Urinary bladder (tissue), 4 donors: ENCODE data around the gene NGFR. TPM values are rescaled to one million over a fixed set of nuclear protein-coding genes. Genes with fewer than 3 reads are reported as not detected.

ENCODE experiments used
- DNase-seq: peaks from one replicate; pipeline ENCODE4 v3.0.0-alpha.2; 2015; ENCODE audit errors: extremely low spot score
- H3K27ac ChIP-seq: one replicate; pipeline ENCODE4 v1.5.1; 2013; ENCODE audit warnings: low read depth, mild to moderate bottlenecking, moderate library complexity
- H3K36me3 ChIP-seq: one replicate; pipeline ENCODE4 v1.6.1; 2013; ENCODE audit warnings: mild to moderate bottlenecking, moderate library complexity; ENCODE audit not compliant: insufficient read depth
- H3K4me1 ChIP-seq: one replicate; pipeline ENCODE4 v1.6.1; 2013; ENCODE audit warnings: mild to moderate bottlenecking, moderate library complexity; ENCODE audit not compliant: insufficient read depth
- H3K4me3 ChIP-seq: one replicate; pipeline ENCODE4 v1.5.1; 2013; ENCODE audit warnings: low read depth, low read length
- WGBS: extraction: QIAGEN DNeasy Blood & Tissue Kit; methylation state at CpG from one replicate; pipeline ENCODE4 v1.1.7; 2013; 5-methylcytosine and 5-hydroxymethylcytosine counted together
- polyA plus RNA-seq: library from polyadenylated mRNA; stranded (reverse); fragments of 200-250 nt; gene quantifications from one replicate; pipeline ENCODE4 v1.2.3, GENCODE V29; 2013
- total RNA-seq: library from RNA; depleted of rRNA; stranded (reverse); fragments of >200 nt; gene quantifications from one replicate; pipeline ENCODE4 v1.2.3, GENCODE V29; 2014
- donor health status: healthy with polysubstance abuse.
- donor health status: healthy.

The NGFR gene
- total and polyA plus RNA-seq, 2 donors, result 11.7 to 18.4 TPM

DNA sequence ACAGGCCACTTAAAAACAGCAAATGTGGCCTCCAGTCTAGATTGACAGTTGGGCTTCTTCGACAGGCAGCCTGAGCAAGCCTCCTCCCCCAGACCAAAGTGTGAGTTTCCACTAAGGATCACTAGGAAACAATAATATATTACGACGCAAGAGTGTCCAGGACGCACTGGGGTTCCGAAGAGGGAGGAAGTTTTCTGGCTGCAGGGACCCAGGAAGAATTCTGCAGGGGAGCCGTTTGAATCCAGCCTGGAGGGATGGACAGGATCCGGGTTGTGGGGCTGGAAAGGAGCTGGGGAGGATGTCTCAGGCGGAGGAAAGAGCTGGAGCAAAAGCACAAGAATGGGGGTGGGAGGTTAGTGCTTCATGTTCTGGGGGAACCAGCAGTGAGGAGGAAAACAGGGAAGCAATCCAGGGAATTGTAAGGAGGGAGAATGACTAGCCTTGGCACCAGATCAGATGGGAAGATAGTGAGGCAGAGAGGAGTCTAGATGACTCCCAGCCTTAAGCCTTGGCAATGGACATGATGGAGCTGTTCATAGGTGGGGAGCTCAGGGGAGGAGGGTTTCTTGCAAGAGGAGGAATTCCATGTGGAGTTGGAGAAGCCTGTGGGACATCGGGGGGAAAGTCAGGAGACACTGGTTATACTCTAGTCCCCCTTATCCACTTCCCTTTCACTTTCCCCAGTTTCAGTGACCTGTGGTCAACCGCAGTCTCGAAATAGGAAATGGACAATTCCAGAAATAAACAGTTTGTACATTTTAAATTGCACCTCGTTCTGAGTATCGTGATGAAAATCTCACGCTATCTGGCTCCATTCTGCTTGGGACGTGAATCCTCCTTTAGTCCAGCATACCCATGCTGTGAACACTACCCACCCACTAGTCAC is 26.6 kb downstream of the NGFR start:
- H3K36me3 ChIP-seq, result no peaks in the 10 kb centered on the region
- WGBS, result 48% methylated on average over 15 of the region's 15 CpGs
- H3K27ac ChIP-seq, result no peak overlapping the region
- H3K4me3 ChIP-seq, result no peak overlapping the region
- H3K4me1 ChIP-seq, result no peaks in the 10 kb centered on the region
- DNase-seq, result no peak

DNA sequence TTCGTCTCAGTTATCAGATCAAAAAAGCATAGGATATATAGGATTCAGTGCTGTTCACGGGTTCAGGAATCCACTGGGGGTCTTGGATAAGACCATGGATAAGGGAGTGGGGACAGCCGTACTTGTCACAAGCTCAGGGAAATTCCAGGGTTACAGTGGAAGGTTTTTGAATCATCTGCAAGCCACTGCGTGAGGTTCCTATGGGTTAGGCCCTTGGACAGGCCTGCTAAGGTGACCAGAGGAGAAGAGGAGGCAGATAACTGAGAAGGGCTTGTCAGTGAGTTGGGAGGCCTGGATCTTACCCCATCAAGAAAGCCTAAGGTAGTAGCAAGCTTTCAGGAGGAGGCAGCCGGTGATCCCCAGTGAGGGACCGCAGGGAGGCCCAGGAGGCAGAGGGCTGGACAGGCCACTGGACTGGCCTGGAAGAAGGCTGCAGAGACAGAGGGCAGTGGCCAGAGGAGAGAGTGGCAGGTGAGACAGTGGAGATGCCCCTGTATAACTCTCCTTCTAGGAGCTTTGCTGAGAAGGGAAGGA is 27.3 kb downstream of the NGFR start:
- whole genome bisulfite sequencing, result 91% methylated on average over 6 of the region's 6 CpGs
- H3K4me3 ChIP-seq, result no peak overlapping the region
- no peaks in the 10 kb centered on the region for H3K4me1 ChIP-seq
- H3K27ac ChIP-seq, result no peak overlapping the region
- no peaks in the 10 kb centered on the region for H3K36me3 ChIP-seq
- no peak for DNase-seq

DNA sequence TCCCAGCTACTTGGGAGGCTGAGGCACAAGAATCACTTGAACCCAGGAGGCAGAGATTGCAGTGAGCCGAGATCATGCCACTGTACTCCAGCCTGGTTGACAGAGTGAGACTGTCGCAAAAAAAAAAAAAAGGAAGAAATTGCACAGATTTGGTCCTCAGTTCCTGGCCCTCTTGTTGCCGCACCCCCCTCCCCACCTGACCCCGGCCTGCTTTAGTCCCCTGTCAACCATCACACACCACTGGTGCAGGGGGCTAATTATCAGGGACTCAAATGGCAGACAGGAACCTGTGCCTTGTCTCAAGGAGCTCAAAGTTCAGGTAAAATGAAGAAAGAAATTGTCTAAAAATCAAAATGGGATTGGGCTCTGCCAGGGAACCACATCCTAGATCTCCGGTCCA is 28.1 kb downstream of the NGFR start:
- no peaks in the 10 kb centered on the region for H3K36me3 ChIP-seq
- no peak for DNase-seq
- H3K27ac ChIP-seq, result no peak overlapping the region
- H3K4me1 ChIP-seq, result no peaks in the 10 kb centered on the region
- H3K4me3 ChIP-seq, result no peak overlapping the region
- 89% methylated on average over 5 of the region's 5 CpGs for WGBS

DNA sequence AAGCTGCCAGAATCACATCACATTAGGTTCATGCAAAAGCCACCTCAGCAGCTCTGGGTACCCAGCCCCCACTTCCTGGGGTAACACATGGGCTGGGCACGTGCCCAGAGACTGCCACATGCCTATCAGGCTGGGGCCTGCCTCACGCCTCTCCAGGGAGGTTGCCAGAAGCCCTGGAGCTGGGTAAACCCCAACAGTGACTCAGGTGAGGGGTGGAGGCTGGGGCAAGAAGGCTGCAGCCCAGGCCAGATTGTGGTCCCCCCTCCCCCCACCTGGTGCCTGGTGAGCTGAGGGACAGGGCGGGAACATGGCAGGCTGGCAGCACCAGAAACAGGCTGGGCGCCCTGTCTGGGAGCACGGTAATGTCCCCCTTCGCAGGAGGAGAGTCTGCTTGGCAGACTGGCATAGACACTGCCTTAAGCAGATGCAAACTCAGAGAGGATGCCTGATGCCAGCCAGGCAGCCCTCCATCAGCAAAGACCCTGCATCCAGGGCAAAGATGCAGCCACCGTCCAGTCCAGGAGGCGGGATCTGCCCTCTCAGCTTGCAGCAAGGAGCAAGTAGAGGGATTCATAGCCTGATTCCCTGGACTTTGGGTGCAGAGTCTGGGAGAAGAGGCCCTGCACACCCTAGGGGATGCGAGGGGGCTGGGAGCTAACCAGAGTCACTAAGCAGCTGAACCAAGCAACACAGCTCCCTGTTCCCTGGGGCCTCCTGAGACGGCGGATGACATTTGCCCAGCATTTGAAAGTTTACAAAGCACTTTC is 28.8 kb downstream of the NGFR start:
- no peak for DNase-seq
- no peak overlapping the region for H3K27ac ChIP-seq
- WGBS, result 80% methylated on average over 11 of the region's 11 CpGs

DNA sequence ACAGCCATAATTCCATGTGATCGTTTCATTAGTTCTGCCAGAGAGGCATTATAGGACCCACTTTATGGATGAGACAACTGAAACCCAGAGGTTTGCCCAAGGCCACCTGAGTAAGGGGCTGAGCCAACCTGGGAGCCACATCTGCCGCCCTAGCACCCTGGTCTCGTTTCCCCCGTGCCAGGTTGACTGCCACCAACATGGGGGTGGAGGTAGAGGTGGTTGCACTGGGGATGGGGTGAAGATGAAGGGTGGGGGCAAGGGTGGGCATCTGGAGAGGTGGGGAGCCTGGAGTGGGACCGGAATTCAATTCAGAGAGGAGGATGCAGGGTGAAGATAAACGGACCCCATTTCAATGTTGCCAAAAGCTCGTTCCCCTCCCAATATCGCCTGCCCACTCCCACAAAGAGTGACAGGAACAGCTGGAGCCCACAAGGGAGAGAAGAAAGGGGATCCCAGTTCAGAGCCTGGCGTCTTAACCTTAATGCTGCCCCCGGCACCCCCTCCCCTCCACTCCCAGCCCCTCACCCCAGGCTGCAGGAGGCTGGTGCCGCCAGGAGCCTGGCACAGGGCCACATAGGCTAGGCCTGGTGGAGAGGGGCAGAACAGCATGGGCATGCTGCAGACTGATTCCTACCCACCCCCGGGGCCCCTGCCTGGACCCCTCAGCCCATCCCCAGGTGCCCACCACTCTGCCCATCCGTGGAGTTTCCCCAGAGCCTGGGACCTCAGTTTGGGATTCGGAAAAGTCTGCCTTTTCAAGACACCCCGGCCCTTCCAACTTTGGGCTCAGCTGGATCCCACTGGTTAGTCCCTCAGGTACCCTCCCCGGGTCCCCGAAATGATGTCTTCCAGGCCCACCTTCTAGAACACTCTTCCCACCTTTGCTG is 29.6 kb downstream of the NGFR start:
- no peaks in the 10 kb centered on the region for H3K4me1 ChIP-seq
- no peak overlapping the region for H3K27ac ChIP-seq
- no peak overlapping the region for H3K4me3 ChIP-seq
- 89% methylated on average over 17 of the region's 17 CpGs for WGBS
- DNase-seq, result no peak
- H3K36me3 ChIP-seq, result no peaks in the 10 kb centered on the region

More for the DNA sequence above, 28.8 kb downstream of the NGFR start:
- Histone ChIP-seq H3K4me1 (no peaks in the 10 kb centered on the region), H3K36me3 (no peaks in the 10 kb centered on the region), H3K4me3 (no peak overlapping the region)

DNA sequence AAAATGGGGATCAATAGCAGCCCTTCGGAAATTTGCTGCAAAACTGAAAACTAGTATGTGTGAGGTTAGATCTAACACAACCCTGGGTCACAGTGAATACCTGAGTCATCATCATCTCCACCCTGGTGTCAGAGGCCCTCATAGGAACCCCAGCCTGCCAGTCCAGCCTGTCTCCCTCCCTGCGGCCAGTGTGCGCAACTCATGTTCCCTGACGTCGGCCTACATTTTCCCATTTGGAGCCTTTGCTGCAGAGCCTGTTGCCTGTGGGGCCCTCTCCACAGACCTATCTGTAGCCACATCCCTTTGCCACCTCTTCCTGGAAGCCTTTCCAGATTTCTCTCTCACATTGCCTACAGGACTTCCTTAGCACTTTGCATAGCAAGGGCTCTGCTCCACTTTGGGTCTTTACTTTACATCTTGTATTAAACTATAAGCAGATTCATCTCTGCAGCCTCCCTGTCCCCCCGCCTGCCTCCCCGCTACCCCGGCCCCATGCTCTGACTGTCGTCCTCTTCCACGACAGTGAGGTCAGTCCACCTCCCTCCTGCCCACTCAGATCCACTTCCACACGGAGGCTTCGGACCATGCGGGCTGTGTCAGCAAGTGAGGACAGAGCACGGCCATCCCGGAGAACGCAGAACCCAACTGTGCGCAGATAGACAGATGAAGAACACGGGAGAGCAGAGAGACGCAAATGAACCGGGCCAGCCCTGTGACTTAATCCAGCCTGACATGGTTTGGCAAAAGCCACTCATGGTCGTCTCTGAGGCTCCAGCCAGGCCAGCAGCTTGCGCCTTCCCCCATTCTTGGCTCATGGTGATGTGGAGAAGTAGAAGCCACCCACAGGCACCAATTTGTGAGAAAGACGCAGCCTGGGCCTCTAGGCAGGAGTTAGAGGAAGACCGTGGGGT is 31.0 kb downstream of the NGFR start:
- DNase-seq, result no peak
- 71% methylated on average over 24 of the region's 24 CpGs for WGBS
- H3K36me3 ChIP-seq, result no peaks in the 10 kb centered on the region

DNA sequence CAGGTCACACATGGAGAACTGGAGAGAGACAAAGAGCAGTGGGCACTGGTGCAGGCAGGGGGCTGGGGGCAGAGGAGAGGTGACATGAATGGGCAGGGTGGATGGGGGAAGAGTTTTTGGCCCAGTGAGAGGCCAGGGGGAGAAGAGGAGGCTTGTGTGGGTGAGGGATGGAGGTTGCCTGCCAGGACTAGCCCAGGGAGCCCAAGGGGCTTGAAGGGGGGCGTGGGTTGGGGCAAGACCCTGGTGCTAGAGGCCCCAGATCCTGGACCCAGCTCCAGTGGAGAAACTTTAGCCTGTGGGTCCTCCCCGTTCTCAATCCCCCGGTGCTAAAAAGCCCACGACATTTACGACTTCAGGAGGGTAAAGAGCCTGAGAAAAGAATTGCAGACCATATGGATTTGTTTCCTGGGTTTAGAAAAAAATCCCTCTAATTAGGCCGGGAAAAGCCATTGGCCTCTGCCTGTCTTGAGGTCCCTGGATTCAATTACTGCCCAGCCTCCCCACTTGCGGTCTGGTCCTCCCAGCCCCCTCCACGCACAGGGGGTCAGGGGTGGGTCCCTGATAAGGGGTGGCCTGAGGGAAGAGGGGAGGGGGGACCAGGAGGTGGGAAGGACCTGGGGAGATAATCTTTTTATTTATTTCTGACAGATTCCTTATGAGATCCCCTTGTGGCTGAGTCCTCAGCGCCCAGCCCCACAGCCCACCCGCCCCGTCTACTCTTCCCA is 33.0 kb downstream of the NGFR start:
- 73% methylated on average over 11 of the region's 11 CpGs for WGBS
- Histone ChIP-seq H3K36me3 (no peaks in the 10 kb centered on the region), H3K4me3 (no peak overlapping the region), H3K27ac (no peak overlapping the region), H3K4me1 (no peaks in the 10 kb centered on the region)
- DNase-seq, result no peak

More for the DNA sequence above, 31.0 kb downstream of the NGFR start:
- H3K27ac ChIP-seq, result no peak overlapping the region
- no peaks in the 10 kb centered on the region for H3K4me1 ChIP-seq
- no peak overlapping the region for H3K4me3 ChIP-seq

DNA sequence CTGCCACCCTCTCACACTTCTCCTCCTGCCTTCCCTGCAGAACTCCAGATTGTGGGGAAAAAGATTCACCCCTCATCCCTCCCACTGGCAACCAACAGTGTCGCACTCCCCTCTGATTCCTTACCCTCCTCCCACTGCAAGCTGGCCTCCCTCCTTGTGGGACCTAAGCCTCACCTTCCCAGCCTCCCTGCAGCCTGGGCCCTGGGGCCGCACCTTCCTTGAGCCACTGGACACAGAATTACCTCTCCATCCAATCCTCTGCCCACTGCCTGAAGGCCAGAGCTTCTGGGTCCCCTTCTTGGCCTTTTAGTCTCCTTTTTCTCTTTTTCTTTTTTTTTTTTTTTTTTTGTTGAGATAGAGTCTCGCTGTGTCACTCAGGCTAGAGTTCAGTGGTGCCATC is 33.9 kb downstream of the NGFR start:
- no peak overlapping the region for H3K27ac ChIP-seq
- DNase-seq, result no peak
- 94% methylated on average over 3 of the region's 3 CpGs for WGBS
- no peak overlapping the region for H3K4me3 ChIP-seq
- no peaks in the 10 kb centered on the region for H3K4me1 ChIP-seq
- no peaks in the 10 kb centered on the region for H3K36me3 ChIP-seq

DNA sequence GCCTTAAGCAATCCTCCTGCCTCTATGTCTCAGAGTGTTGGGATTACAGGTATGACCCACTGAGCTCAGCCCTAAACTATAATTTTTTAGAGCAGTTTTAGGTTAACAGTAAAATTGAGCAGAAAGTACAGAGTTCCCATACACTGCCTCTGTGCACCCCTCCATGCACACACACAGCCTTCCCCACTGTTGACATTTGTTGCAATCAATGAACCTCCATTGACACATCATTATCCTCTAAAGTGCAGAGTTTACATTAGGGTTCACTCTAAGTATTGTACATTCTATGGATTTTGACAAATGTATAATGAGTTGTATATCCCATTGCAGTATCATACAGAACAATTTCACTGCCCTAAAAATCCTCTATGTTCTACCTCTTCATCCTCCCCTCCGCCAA is 35.0 kb downstream of the NGFR start:
- 99% methylated on average over 1 of the region's 1 CpG for WGBS
- no peak overlapping the region for H3K4me3 ChIP-seq
- no peaks in the 10 kb centered on the region for H3K4me1 ChIP-seq
- H3K36me3 ChIP-seq, result no peaks in the 10 kb centered on the region
- H3K27ac ChIP-seq, result no peak overlapping the region
- no peak for DNase-seq

DNA sequence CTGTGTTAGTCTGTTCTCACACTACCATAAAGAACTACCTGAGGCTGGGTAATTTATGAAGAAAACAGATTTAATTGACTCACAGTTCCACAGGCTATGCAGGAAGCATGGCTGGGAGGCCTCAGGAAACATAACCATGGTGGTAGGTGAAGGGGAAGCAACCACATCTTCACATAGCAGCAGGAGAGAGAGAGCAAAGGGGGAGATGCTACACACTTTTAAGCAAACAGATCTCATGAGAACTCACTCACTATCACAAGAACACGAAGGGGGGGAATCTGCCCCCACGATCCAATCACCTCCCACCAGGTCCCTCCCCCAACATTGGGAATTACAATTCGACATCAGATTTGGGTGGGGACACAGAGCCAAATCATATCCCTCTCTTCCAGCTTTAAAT is 48.8 kb downstream of the NGFR start:
- H3K27ac ChIP-seq, result no peak overlapping the region
- no peak overlapping the region for H3K4me3 ChIP-seq
- no peaks in the 10 kb centered on the region for H3K36me3 ChIP-seq
- H3K4me1 ChIP-seq, result no peaks in the 10 kb centered on the region
- no peak for DNase-seq
- 86% methylated on average over 3 of the region's 3 CpGs for WGBS

DNA sequence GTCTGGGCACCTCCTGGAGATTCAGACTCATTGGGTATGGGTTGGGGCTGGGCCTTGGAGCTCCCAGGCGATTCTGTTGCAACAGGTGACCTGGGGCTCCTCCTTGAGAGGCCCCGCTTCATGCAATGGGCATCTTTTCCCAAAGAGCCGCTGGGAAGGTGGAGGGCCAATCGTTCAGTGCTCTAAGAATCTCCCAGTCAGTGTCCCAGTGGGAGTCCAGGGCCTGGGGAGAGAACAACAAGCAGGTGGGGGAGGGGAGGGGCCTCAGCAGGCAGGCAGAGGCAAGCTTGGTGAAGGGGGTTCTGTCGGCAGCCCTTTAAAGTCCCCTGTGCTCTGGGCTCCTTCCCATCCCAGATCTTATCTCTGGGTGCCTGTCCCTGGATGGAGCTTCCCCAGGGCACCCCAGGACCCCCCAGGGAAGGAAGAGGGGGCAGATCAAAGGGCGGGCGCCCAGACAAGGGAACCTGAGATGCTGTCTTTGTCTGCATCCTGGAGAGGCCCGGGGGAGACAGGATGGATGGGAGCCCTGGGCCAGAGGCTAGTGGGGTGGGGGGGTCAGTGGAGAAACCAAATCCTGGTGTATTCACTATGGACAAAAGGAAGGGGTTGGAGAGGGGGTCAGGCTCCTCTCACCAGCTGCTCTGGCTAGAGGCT is 50.0 kb downstream of the NGFR start:
- Histone ChIP-seq H3K27ac (no peak overlapping the region), H3K4me1 (no peaks in the 10 kb centered on the region), H3K4me3 (no peak overlapping the region), H3K36me3 (no peaks in the 10 kb centered on the region)
- DNase-seq, result no peak
- WGBS, result 72% methylated on average over 8 of the region's 8 CpGs
